Stimulated activated CD8-positive, alpha-beta memory T cell treated with anti-CD3 and anti-CD28 coated beads, Interleukin-7, amount 100 ng/mL, for 24 hours (primary cell): ENCODE results near the gene NPHS2.

Experiments used
- DNase-seq: peaks from one replicate; pipeline ENCODE4 v3.0.0-alpha.2; 2020; ENCODE audit warnings: low read depth

Gene NPHS2

GRCh38 chr1:179575497-179576314 is at the start of gene NPHS2:
NPHS2 (minus strand) TSS chr1:179575948; CDS start chr1:179575864, 84 bp downstream.
- no peak for DNase-seq

- DNase-seq: no peak
Measured at GRCh38 chr1:179612361-179612760, 36.6 kb upstream of the NPHS2 start.

GRCh38 chr1:179601093-179601492 is 25.3 kb upstream of the NPHS2 start:
- no peak for DNase-seq

- DNase-seq: no peak
Measured at GRCh38 chr1:179599623-179600249, 24.0 kb upstream of the NPHS2 start.

GRCh38 chr1:179598631-179599030 is 22.9 kb upstream of the NPHS2 start:
- no peak for DNase-seq

GRCh38 chr1:179591592-179592580 is 16.1 kb upstream of the NPHS2 start, which contains the start of gene TDRD5:
TDRD5 (plus strand) TSS chr1:179591832; CDS start chr1:179592616, 784 bp downstream.
- no peak for DNase-seq

GRCh38 chr1:179591253-179591591 is 15.5 kb upstream of the NPHS2 start:
- DNase-seq: no peak

- no peak for DNase-seq
Measured at GRCh38 chr1:179590671-179591070, 14.9 kb upstream of the NPHS2 start.

- DNase-seq: no peak
Measured at GRCh38 chr1:179589509-179589908, 13.8 kb upstream of the NPHS2 start.

GRCh38 chr1:179588425-179589024 is 12.8 kb upstream of the NPHS2 start:
- no peak for DNase-seq

GRCh38 chr1:179587336-179587735 is 11.6 kb upstream of the NPHS2 start:
- DNase-seq: no peak

- no peak for DNase-seq
Measured at GRCh38 chr1:179586107-179586823, 10.5 kb upstream of the NPHS2 start.

GRCh38 chr1:179583771-179584320 is 8.1 kb upstream of the NPHS2 start:
- no peak for DNase-seq

GRCh38 chr1:179576509-179576908 is 761 bp upstream of the NPHS2 start:
- DNase-seq: no peak

GRCh38 chr1:179558078-179558477 is 17.7 kb downstream of the NPHS2 start:
- no peak for DNase-seq

GRCh38 chr1:179554427-179554826 is 21.3 kb downstream of the NPHS2 start:
- no peak for DNase-seq

- no peak for DNase-seq
Measured at GRCh38 chr1:179550746-179551682, 24.7 kb downstream of the NPHS2 start.

GRCh38 chr1:179549368-179549700 is 26.4 kb downstream of the NPHS2 start:
- DNase-seq: no peak

GRCh38 chr1:179548666-179549367 is 26.9 kb downstream of the NPHS2 start:
- DNase-seq: no peak
